Small intestine (tissue), 7 donors: ENCODE results near the gene WNT1. TPM values are rescaled to one million over a fixed set of nuclear protein-coding genes. Genes with fewer than 3 reads are reported as not detected.

Experiments
- DNase-seq, 2 donors: peaks; one replicate each; pipeline versions ENCODE4 v3.0.0 to v3.0.0-alpha.2; 2013
- FAIRE-seq: peaks from 2 replicates; lab custom pipeline; 2012; peaks lifted over from hg19 to GRCh38; lab: Jason Lieb, UNC
- H3K27ac ChIP-seq, 3 donors: one replicate each; pipeline ENCODE4 v1.5.1; 2013; ENCODE audit warnings: low read length in 2 of 3, mild to moderate bottlenecking in 2 of 3, control low read depth in 1 of 3, inconsistent platforms in 1 of 3, low read depth in 1 of 3, moderate library complexity in 1 of 3
- H3K27me3 ChIP-seq, 3 donors: one replicate each; pipeline ENCODE4 v1.6.1; 2013; ENCODE audit warnings: low read length in 3 of 3, inconsistent platforms in 1 of 3; ENCODE audit not compliant: control insufficient read depth in 3 of 3, insufficient read depth in 3 of 3
- H3K36me3 ChIP-seq, 3 donors: one replicate each; pipeline ENCODE4 v1.6.1; 2013; ENCODE audit warnings: low read length in 3 of 3, inconsistent platforms in 1 of 3, low read depth in 1 of 3, mild to moderate bottlenecking in 1 of 3, moderate library complexity in 1 of 3; ENCODE audit not compliant: control insufficient read depth in 3 of 3, insufficient read depth in 2 of 3
- H3K4me1 ChIP-seq, 3 donors: one replicate each; pipeline ENCODE4 v1.6.1; 2013; ENCODE audit warnings: low read length in 2 of 3, inconsistent platforms in 1 of 3, low read depth in 1 of 3, mild to moderate bottlenecking in 1 of 3, moderate library complexity in 1 of 3; ENCODE audit not compliant: control insufficient read depth in 3 of 3, insufficient read depth in 2 of 3
- H3K4me3 ChIP-seq, 3 donors: one replicate each; pipeline ENCODE4 v1.5.1; 2013; ENCODE audit warnings: low read length in 3 of 3, control low read depth in 1 of 3, inconsistent platforms in 1 of 3, low read depth in 1 of 3, mild to moderate bottlenecking in 1 of 3, moderate library complexity in 1 of 3
- H3K9me3 ChIP-seq, 2 donors: one replicate each; pipeline ENCODE4 v1.6.1; 2013; ENCODE audit warnings: low read depth in 1 of 2, low read length in 1 of 2; ENCODE audit not compliant: control insufficient read depth in 2 of 2, insufficient read depth in 1 of 2
- WGBS, 3 donors: extraction: QIAGEN DNeasy Blood & Tissue Kit; methylation state at CpG; one replicate each; pipeline ENCODE4 v1.1.7; 2013; 5-methylcytosine and 5-hydroxymethylcytosine counted together
- polyA plus RNA-seq, 4 donors: library from polyadenylated mRNA; stranded (reverse) in 3 of 4; unstranded in 1 of 4; fragments of 200-250 nt in 3 of 4; fragments of 120-200 nt in 1 of 4; gene quantifications; one replicate each; pipeline versions ENCODE4 v1.2.1 to v1.2.3, GENCODE V29; 2013
- donor health status: healthy with polysubstance abuse.
- donor health status: control.
- donor health status: control.
- donor health status: Bipolar disorder and iron deficiency.
- donor health status: healthy.

WNT1 gene
- polyA plus RNA-seq, 4 donors = 0.07 TPM; not detected in 3

GRCh38 chr12:49027846-49028555 is 49.9 kb downstream of the WNT1 start:
- Histone ChIP-seq H3K36me3 (peaks cover 26 to 86% (median 31%) of the 10 kb centered on the region in 3 donors), H3K4me1 (no peaks in the 10 kb centered on the region)
- 93 to 95% (median 94%) methylated on average over 9 of the region's 9 CpGs for WGBS, 3 donors

GRCh38 chr12:49028666-49029275 is 50.6 kb downstream of the WNT1 start:
- no peaks in the 10 kb centered on the region for H3K9me3 ChIP-seq
- H3K27ac ChIP-seq = no peak overlapping the region
- H3K4me3 ChIP-seq = no peak overlapping the region
- no peak for DNase-seq
- H3K36me3 ChIP-seq = peaks cover 29 to 88% (median 32%) of the 10 kb centered on the region in 3 donors
- WGBS, 3 donors = 85 to 91% (median 88%) methylated on average over 10 of the region's 10 CpGs
- no peaks in the 10 kb centered on the region for H3K4me1 ChIP-seq
- no peaks in the 10 kb centered on the region for H3K27me3 ChIP-seq
- FAIRE-seq = no peak

More at GRCh38 chr12:49027846-49028555, 49.9 kb downstream of the WNT1 start:
- Histone ChIP-seq H3K27ac (no peak overlapping the region), H3K27me3 (no peaks in the 10 kb centered on the region), H3K9me3 (no peaks in the 10 kb centered on the region), H3K4me3 (no peak overlapping the region)
- FAIRE-seq (no peak), DNase-seq (no peak)

- no peak for FAIRE-seq
- Histone ChIP-seq H3K9me3 (no peaks in the 10 kb centered on the region), H3K27ac (no peak overlapping the region), H3K27me3 (no peaks in the 10 kb centered on the region), H3K4me1 (no peaks in the 10 kb centered on the region), H3K4me3 (no peak overlapping the region), H3K36me3 (peaks cover 22 to 90% (median 29%) of the 10 kb centered on the region in 3 donors)
- WGBS, 3 donors = 90% methylated on average over 8 of the region's 8 CpGs
- no peak for DNase-seq
Measured at GRCh38 chr12:49030119-49030518, 52.0 kb downstream of the WNT1 start.

GRCh38 chr12:49030714-49031572 is 52.8 kb downstream of the WNT1 start:
- no peak for DNase-seq
- Histone ChIP-seq H3K9me3 (no peaks in the 10 kb centered on the region), H3K4me1 (no peaks in the 10 kb centered on the region), H3K4me3 (no peak overlapping the region), H3K27ac (no peak overlapping the region), H3K27me3 (no peaks in the 10 kb centered on the region), H3K36me3 (peaks cover 25 to 91% (median 25%) of the 10 kb centered on the region in 3 donors)
- WGBS, 3 donors = 92 to 95% (median 95%) methylated on average over 19 of the region's 19 CpGs
- no peak for FAIRE-seq

- Histone ChIP-seq H3K4me3 (no peak overlapping the region), H3K36me3 (peaks cover 25 to 88% (median 26%) of the 10 kb centered on the region in 3 donors), H3K27ac (no peak overlapping the region), H3K4me1 (no peaks in the 10 kb centered on the region), H3K27me3 (no peaks in the 10 kb centered on the region), H3K9me3 (no peaks in the 10 kb centered on the region)
- DNase-seq (no peak), FAIRE-seq (no peak)
- WGBS, 3 donors = 84 to 93% (median 86%) methylated on average over 8 of the region's 8 CpGs
Measured at GRCh38 chr12:49031573-49032161, 53.5 kb downstream of the WNT1 start.

Other genes starting within 250 kb of the WNT1 start
- gene ADCY6, start 189.2 kb upstream of the WNT1 start, polyA plus RNA-seq = 10 to 100 TPM; 14.1 to 56.6 (median 23.9) TPM
- gene CACNB3, start 159.8 kb upstream of the WNT1 start, polyA plus RNA-seq = 10 to 100 TPM; 11.6 to 12.2 (median 12.0) TPM
- gene DDX23, start 126.2 kb upstream of the WNT1 start, polyA plus RNA-seq = 10 to 100 TPM; 53.2 to 85.8 (median 57.1) TPM
- 1 to 10 TPM; 1.3 to 6.3 (median 4.3) TPM for gene RND1, start 112.5 kb upstream of the WNT1 start, polyA plus RNA-seq
- gene FKBP11, start 52.8 kb upstream of the WNT1 start, polyA plus RNA-seq = 10 to 100 TPM; 22.4 to 82.7 (median 51.1) TPM
- 100 to 1,000 TPM in 1 of 4 donors, 10 to 100 TPM in 3; 37.3 to 104 (median 67.4) TPM for gene ARF3, start 20.8 kb upstream of the WNT1 start, polyA plus RNA-seq
- gene WNT10B, start 6.6 kb upstream of the WNT1 start, polyA plus RNA-seq = 1 to 10 TPM in 2 of 4 donors, under 1 TPM in 2; 0.28 to 1.4 (median 0.93) TPM
- under 1 TPM in 3 of 4 donors, not detected in 1; 0.16 to 0.22 (median 0.19) TPM for gene DDN, start 21.1 kb downstream of the WNT1 start, polyA plus RNA-seq
- gene PRKAG1, start 40.5 kb downstream of the WNT1 start, polyA plus RNA-seq = 10 to 100 TPM; 50.0 to 69.7 (median 60.6) TPM
- gene KMT2D, start 82.5 kb downstream of the WNT1 start, polyA plus RNA-seq = 10 to 100 TPM in 3 of 4 donors, 1 to 10 TPM in 1; 5.4 to 46.5 (median 22.8) TPM
- gene RHEBL1, start 91.7 kb downstream of the WNT1 start, polyA plus RNA-seq = 1 to 10 TPM in 2 of 4 donors, under 1 TPM in 1, not detected in 1; 0.61 to 1.4 (median 1.2) TPM
- 1 to 10 TPM in 1 of 4 donors, under 1 TPM in 1, not detected in 2; 0.15 to 2.3 TPM for gene DHH, start 116.5 kb downstream of the WNT1 start, polyA plus RNA-seq
- 100 to 1,000 TPM in 1 of 4 donors, 10 to 100 TPM in 3; 27.6 to 110 (median 81.8) TPM for gene LMBR1L, start 132.5 kb downstream of the WNT1 start, polyA plus RNA-seq
- 1,000 to 10,000 TPM in 1 of 4 donors, 100 to 1,000 TPM in 3; 196 to 1,168 (median 451) TPM for gene TUBA1B, start 153.1 kb downstream of the WNT1 start, polyA plus RNA-seq
- 100 to 1,000 TPM in 2 of 4 donors, 10 to 100 TPM in 1, 1 to 10 TPM in 1; 9.8 to 158 (median 73.6) TPM for gene TUBA1A, start 210.8 kb downstream of the WNT1 start, polyA plus RNA-seq